WTC11 (cell line): ENCODE results near the gene CACNA1B. TPM values are rescaled to one million over a fixed set of nuclear protein-coding genes. Genes with fewer than 3 reads are reported as not detected.

Experiments used
- ATAC-seq: fragments of 200-7000 bp; cut with Tn5 transposase; 2 replicates; pipeline ENCODE4 v1.10.0; 2021; ENCODE audit warnings: mild to moderate bottlenecking, moderate library complexity
- CTCF ChIA-PET: fragments of 300-600 bp; sonication (Branson Sonifier 250); formaldehyde crosslinking; loops from one replicate; lab custom pipeline; 2021; ENCODE audit warnings: antibody characterized with exemption; lab: Charles Lee
- POLR2A ChIA-PET: fragments of 350-600 bp; sonication (Branson Sonifier 250); formaldehyde crosslinking; loops from one replicate; lab custom pipeline; 2021; ENCODE audit warnings: antibody characterized with exemption; lab: Charles Lee
- DNase-seq: peaks from one replicate; pipeline ENCODE4 v3.0.0; 2021; ENCODE audit warnings: low spot score
- H3K27ac Mint-ChIP-seq: 2 replicates; pipeline ENCODE4 v1.8.0; 2021; ENCODE audit warnings: mixed read lengths
- H3K27me3 Mint-ChIP-seq: 2 replicates; pipeline ENCODE4 v1.8.0; 2021; ENCODE audit warnings: low read depth, mild to moderate bottlenecking, moderate library complexity, mixed read lengths
- H3K36me3 Mint-ChIP-seq: 2 replicates; pipeline ENCODE4 v1.8.0; 2021; ENCODE audit warnings: mixed read lengths
- H3K4me1 Mint-ChIP-seq: 2 replicates; pipeline ENCODE4 v1.8.0; 2022; ENCODE audit warnings: mixed read lengths
- H3K4me3 Mint-ChIP-seq: 2 replicates; pipeline ENCODE4 v1.8.0; 2021; ENCODE audit warnings: mild to moderate bottlenecking, moderate library complexity, mixed read lengths
- H3K9me3 Mint-ChIP-seq: 2 replicates; pipeline ENCODE4 v1.8.0; 2021; ENCODE audit warnings: mixed read lengths
- CREB1 ChIP-seq: sonication (generic); formaldehyde crosslinking; IDR thresholded peaks from 2 replicates; pipeline ENCODE4 v1.8.0; 2023; ENCODE audit warnings: mild to moderate bottlenecking, missing genetic modification reagents
- CTCF ChIP-seq: fragments of 200-600 bp; IDR thresholded peaks from 2 replicates; pipeline ENCODE4 v1.8.0; 2022; ENCODE audit warnings: antibody characterized with exemption
- FOXJ3 ChIP-seq: sonication (generic); formaldehyde crosslinking; IDR thresholded peaks from 2 replicates; pipeline ENCODE4 v1.9.0; 2021; ENCODE audit warnings: missing genetic modification reagents, mild to moderate bottlenecking, borderline replicate concordance
- FOXK1 ChIP-seq: sonication (generic); formaldehyde crosslinking; IDR thresholded peaks from 2 replicates; pipeline ENCODE4 v1.8.0; 2022; ENCODE audit warnings: mild to moderate bottlenecking, moderate library complexity, missing genetic modification reagents
- GABPB1 ChIP-seq: sonication (generic); formaldehyde crosslinking; IDR thresholded peaks from 2 replicates; pipeline ENCODE4 v1.8.1; 2023; ENCODE audit warnings: mild to moderate bottlenecking, missing genetic modification reagents
- HMGA2 ChIP-seq: fragments of 250-450 bp; sonication (Bioruptor Pico); IDR thresholded peaks from 2 replicates; pipeline ENCODE4 v1.4.0; 2021; ENCODE audit warnings: mild to moderate bottlenecking, moderate library complexity
- KAT7 ChIP-seq: sonication (generic); formaldehyde crosslinking; IDR thresholded peaks from 2 replicates; pipeline ENCODE4 v1.8.1; 2023; ENCODE audit warnings: missing genetic modification reagents, mild to moderate bottlenecking, borderline replicate concordance
- NFYB ChIP-seq: sonication (generic); formaldehyde crosslinking; conservative IDR thresholded peaks from 2 replicates; pipeline ENCODE4 v1.8.0; 2022; ENCODE audit warnings: low read depth, missing genetic modification reagents
- PRDM15 ChIP-seq: sonication (generic); formaldehyde crosslinking; IDR thresholded peaks from 2 replicates; pipeline ENCODE4 v1.8.0; 2022; ENCODE audit warnings: missing genetic modification reagents
- SOX15 ChIP-seq: fragments of 250-450 bp; sonication (Bioruptor Pico); IDR thresholded peaks from 2 replicates; pipeline ENCODE4 v1.9.0; 2021; ENCODE audit warnings: mild to moderate bottlenecking
- TEAD1 ChIP-seq: sonication (generic); formaldehyde crosslinking; IDR thresholded peaks from 2 replicates; pipeline ENCODE4 v1.8.0; 2022; ENCODE audit warnings: mild to moderate bottlenecking, missing genetic modification reagents
- TEAD4 ChIP-seq: sonication (generic); formaldehyde crosslinking; IDR thresholded peaks from 2 replicates; pipeline ENCODE4 v1.8.0; 2022; ENCODE audit warnings: mild to moderate bottlenecking, missing genetic modification reagents
- ZNF219 ChIP-seq: sonication (generic); formaldehyde crosslinking; IDR thresholded peaks from 2 replicates; pipeline ENCODE4 v1.8.0; 2023; ENCODE audit warnings: missing genetic modification reagents, mild to moderate bottlenecking, borderline replicate concordance
- ZNF281 ChIP-seq: sonication (generic); formaldehyde crosslinking; IDR thresholded peaks from 2 replicates; pipeline ENCODE4 v1.8.0; 2023; ENCODE audit warnings: mild to moderate bottlenecking, missing genetic modification reagents
- ZNF396 ChIP-seq: fragments of 250-450 bp; sonication (Bioruptor Pico); IDR thresholded peaks from 2 replicates; pipeline ENCODE4 v1.8.0; 2021; ENCODE audit warnings: mild to moderate bottlenecking, moderate library complexity, borderline replicate concordance
- ZNF532 ChIP-seq: fragments of 250-450 bp; sonication (Bioruptor Pico); IDR thresholded peaks from 2 replicates; pipeline ENCODE4 v1.9.0; 2021; ENCODE audit warnings: mild to moderate bottlenecking, borderline replicate concordance
- ZSCAN18 ChIP-seq: fragments of 250-450 bp; sonication (Bioruptor Pico); IDR thresholded peaks from 2 replicates; pipeline ENCODE4 v2.1.2; 2022; ENCODE audit warnings: mild to moderate bottlenecking, moderate library complexity
- total RNA-seq: library from RNA; stranded (reverse); gene quantifications from 3 replicates; pipeline ENCODE4 v1.2.3, GENCODE V29; 2021
- TF ChIP-seq, protein P1 (sequence below): sonication (generic); formaldehyde crosslinking; IDR thresholded peaks from 2 replicates; pipeline ENCODE4 v1.8.0; 2022; ENCODE audit warnings: mild to moderate bottlenecking, missing genetic modification reagents
- TF ChIP-seq, protein P2 (sequence below): sonication (generic); formaldehyde crosslinking; IDR thresholded peaks from 2 replicates; pipeline ENCODE4 v1.8.1; 2023; ENCODE audit warnings: mild to moderate bottlenecking, missing genetic modification reagents

The CACNA1B gene
- total RNA-seq, 1 experiment from 2014 or later: 8.4 TPM

GRCh38 chr9:138111607-138112006 is 234.0 kb downstream of the CACNA1B start (continued):
- TF ChIP-seq CTCF: no peak
- TF ChIP-seq ZNF281 (CRISPR knock-in tag): no peak
- TF ChIP-seq ZNF219 (CRISPR knock-in tag): no peak
- no peak for TF ChIP-seq ZNF532 (CRISPR knock-in tag)
- TF ChIP-seq TEAD4: no peak
- no peak for TF ChIP-seq FOXK1 (CRISPR knock-in tag)
- TF ChIP-seq, protein P1, sequence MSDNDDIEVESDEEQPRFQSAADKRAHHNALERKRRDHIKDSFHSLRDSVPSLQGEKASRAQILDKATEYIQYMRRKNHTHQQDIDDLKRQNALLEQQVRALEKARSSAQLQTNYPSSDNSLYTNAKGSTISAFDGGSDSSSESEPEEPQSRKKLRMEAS (CRISPR knock-in tag): no peak
- TF ChIP-seq SOX15 (CRISPR knock-in tag): no peak
- TF ChIP-seq ZSCAN18 (CRISPR knock-in tag): no peak
- TF ChIP-seq TEAD1 (CRISPR knock-in tag): no peak

GRCh38 chr9:138112090-138112748 is 234.6 kb downstream of the CACNA1B start:
- peaks cover 30% of the 10 kb centered on the region for H3K36me3 Mint-ChIP-seq
- H3K27ac Mint-ChIP-seq: no peak overlapping the region
- TF ChIP-seq FOXJ3 (CRISPR knock-in tag) (no peak), KAT7 (CRISPR knock-in tag) (no peak), ZNF396 (no peak), GABPB1 (CRISPR knock-in tag) (no peak), ZSCAN18 (CRISPR knock-in tag) (no peak), HMGA2 (CRISPR knock-in tag) (no peak), PRDM15 (CRISPR knock-in tag) (no peak), NFYB (CRISPR knock-in tag) (no peak), CREB1 (CRISPR knock-in tag) (no peak)
- TF ChIP-seq, protein P2, sequence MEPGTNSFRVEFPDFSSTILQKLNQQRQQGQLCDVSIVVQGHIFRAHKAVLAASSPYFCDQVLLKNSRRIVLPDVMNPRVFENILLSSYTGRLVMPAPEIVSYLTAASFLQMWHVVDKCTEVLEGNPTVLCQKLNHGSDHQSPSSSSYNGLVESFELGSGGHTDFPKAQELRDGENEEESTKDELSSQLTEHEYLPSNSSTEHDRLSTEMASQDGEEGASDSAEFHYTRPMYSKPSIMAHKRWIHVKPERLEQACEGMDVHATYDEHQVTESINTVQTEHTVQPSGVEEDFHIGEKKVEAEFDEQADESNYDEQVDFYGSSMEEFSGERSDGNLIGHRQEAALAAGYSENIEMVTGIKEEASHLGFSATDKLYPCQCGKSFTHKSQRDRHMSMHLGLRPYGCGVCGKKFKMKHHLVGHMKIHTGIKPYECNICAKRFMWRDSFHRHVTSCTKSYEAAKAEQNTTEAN (CRISPR knock-in tag): no peak

More at GRCh38 chr9:138112090-138112748, 234.6 kb downstream of the CACNA1B start:
- peaks cover 11% of the 10 kb centered on the region for H3K27me3 Mint-ChIP-seq
- H3K4me1 Mint-ChIP-seq: no peaks in the 10 kb centered on the region
- DNase-seq (no peak), ATAC-seq (no peak)
- H3K9me3 Mint-ChIP-seq: peaks cover 25% of the 10 kb centered on the region
- POLR2A ChIA-PET: no interaction called here
- CTCF ChIA-PET: no interaction called here
- H3K4me3 Mint-ChIP-seq: no peak overlapping the region
